ENCODE data around the gene CRYBB3.

DNA sequence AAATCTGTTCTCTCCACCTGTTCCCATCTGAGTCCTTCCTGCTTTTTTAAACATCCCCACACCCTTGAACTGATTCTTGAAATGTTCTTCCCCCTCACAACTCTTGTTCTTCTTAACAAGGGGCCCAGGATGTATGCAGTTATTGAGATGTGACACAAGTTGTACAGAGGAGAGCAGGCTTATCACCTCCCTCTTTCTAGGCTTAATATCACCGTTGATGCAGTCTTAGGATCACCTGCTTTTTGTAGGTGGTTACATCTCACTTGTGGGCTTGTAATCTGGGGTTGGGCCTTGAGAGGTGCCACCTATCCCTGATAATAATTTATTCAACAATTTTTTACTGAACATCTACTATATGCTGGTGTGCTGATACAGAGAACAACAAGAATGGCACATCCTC, 6.2 kb downstream of the CRYBB3 start:
- TF ChIP-seq POLR2A (IDR thresholded peaks at IDR 0.05): no peak
- TF ChIP-seq, protein P1, sequence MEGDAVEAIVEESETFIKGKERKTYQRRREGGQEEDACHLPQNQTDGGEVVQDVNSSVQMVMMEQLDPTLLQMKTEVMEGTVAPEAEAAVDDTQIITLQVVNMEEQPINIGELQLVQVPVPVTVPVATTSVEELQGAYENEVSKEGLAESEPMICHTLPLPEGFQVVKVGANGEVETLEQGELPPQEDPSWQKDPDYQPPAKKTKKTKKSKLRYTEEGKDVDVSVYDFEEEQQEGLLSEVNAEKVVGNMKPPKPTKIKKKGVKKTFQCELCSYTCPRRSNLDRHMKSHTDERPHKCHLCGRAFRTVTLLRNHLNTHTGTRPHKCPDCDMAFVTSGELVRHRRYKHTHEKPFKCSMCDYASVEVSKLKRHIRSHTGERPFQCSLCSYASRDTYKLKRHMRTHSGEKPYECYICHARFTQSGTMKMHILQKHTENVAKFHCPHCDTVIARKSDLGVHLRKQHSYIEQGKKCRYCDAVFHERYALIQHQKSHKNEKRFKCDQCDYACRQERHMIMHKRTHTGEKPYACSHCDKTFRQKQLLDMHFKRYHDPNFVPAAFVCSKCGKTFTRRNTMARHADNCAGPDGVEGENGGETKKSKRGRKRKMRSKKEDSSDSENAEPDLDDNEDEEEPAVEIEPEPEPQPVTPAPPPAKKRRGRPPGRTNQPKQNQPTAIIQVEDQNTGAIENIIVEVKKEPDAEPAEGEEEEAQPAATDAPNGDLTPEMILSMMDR (IDR thresholded peaks at IDR 0.05): no peak

Data from heart left ventricle (tissue), 13 donors.